ENCODE data around the gene PPP1R14B. TPM values are rescaled to one million over a fixed set of nuclear protein-coding genes. Genes with fewer than 3 reads are reported as not detected.

Gene PPP1R14B
- total RNA-seq, 2 experiments from 2014 or later, result 178 to 197 TPM

GRCh38 chr11:64258356-64258755 lies 11.6 kb upstream of the PPP1R14B start:
- POLR2A ChIA-PET, result interaction anchor here (0.6 to 1.5 kb wide), 3 partner anchors 11 to 34 kb away, joined by 3 to 8 read pairs (median 3); no protein-coding TSS in a partner anchor
- DNase-seq (no peak), ATAC-seq (no peak)
- CTCF ChIA-PET, result interaction anchor here (1.2 kb wide), 1 partner anchor 12 kb away, joined by 4 read pairs; no protein-coding TSS in a partner anchor
- Mint-ChIP-seq H3K36me3 (ENCODE audit: low read depth) (peaks cover 21% of the 10 kb centered on the region), H3K27ac (no peak overlapping the region), H3K4me1 (ENCODE audit: low read depth) (peaks cover 15% of the 10 kb centered on the region), H3K4me3 (no peak overlapping the region), H3K27me3 (ENCODE audit: low read depth) (no peaks in the 10 kb centered on the region), H3K9me3 (ENCODE audit: insufficient read depth) (no peaks in the 10 kb centered on the region)

- Mint-ChIP-seq H3K4me1 (ENCODE audit: low read depth) (peaks cover 28% of the 10 kb centered on the region), H3K9me3 (ENCODE audit: insufficient read depth) (no peaks in the 10 kb centered on the region), H3K27me3 (ENCODE audit: low read depth) (no peaks in the 10 kb centered on the region), H3K27ac (no peak overlapping the region), H3K4me3 (no peak overlapping the region), H3K36me3 (ENCODE audit: low read depth) (peaks cover 15% of the 10 kb centered on the region)
- ChIA-PET CTCF (interaction anchor here (1.3 kb wide), 1 partner anchor 13 kb away, joined by 4 read pairs; no protein-coding TSS in a partner anchor), POLR2A (interaction anchor here (0.7 to 1.0 kb wide), 2 partner anchors 13 to 30 kb away, joined by 3 to 4 read pairs; partner anchors contain the start of genes NUDT22 and TRPT1)
- no peak for DNase-seq
- no peak for ATAC-seq
Measured at GRCh38 chr11:64256300-64256699, 9.6 kb upstream of the PPP1R14B start.

GRCh38 chr11:64255135-64256128 lies 8.7 kb upstream of the PPP1R14B start:
- Mint-ChIP-seq H3K4me1 (ENCODE audit: low read depth) (peaks cover 35% of the 10 kb centered on the region), H3K27ac (no peak overlapping the region), H3K36me3 (ENCODE audit: low read depth) (peaks cover 15% of the 10 kb centered on the region), H3K27me3 (ENCODE audit: low read depth) (no peaks in the 10 kb centered on the region), H3K4me3 (no peak overlapping the region), H3K9me3 (ENCODE audit: insufficient read depth) (no peaks in the 10 kb centered on the region)
- POLR2A ChIA-PET, result interaction anchor here (0.7 to 1.2 kb wide), 3 partner anchors 14 to 29 kb away, joined by 3 to 5 read pairs (median 3); partner anchors contain the start of genes NUDT22 and TRPT1
- DNase-seq (no peak), ATAC-seq (no peak)
- CTCF ChIA-PET, result interaction anchor here (0.6 to 1.9 kb wide), 4 partner anchors 9 to 27 kb away, joined by 3 to 4 read pairs (median 4); partner anchors contain the start of gene PPP1R14B

GRCh38 chr11:64254326-64254725 lies 7.6 kb upstream of the PPP1R14B start:
- no peak for ATAC-seq
- H3K4me1 Mint-ChIP-seq (ENCODE audit: low read depth), result peaks cover 36% of the 10 kb centered on the region
- no peaks in the 10 kb centered on the region for H3K27me3 Mint-ChIP-seq (ENCODE audit: low read depth)
- no peak for DNase-seq
- H3K27ac Mint-ChIP-seq, result no peak overlapping the region
- POLR2A ChIA-PET, result interaction anchor here (0.7 to 1.2 kb wide), 2 partner anchors 15 kb away, joined by 3 to 5 read pairs; no protein-coding TSS in a partner anchor
- H3K4me3 Mint-ChIP-seq, result no peak overlapping the region
- H3K9me3 Mint-ChIP-seq (ENCODE audit: insufficient read depth), result no peaks in the 10 kb centered on the region
- H3K36me3 Mint-ChIP-seq (ENCODE audit: low read depth), result peaks cover 8% of the 10 kb centered on the region
- CTCF ChIA-PET, result interaction anchor here (1.5 to 1.9 kb wide), 2 partner anchors 10 to 28 kb away, joined by 3 to 4 read pairs; no protein-coding TSS in a partner anchor

GRCh38 chr11:64253481-64253880 lies 6.7 kb upstream of the PPP1R14B start:
- ChIA-PET CTCF (interaction anchor here (1.5 to 1.9 kb wide), 2 partner anchors 9 to 29 kb away, joined by 3 to 4 read pairs; no protein-coding TSS in a partner anchor), POLR2A (interaction anchor here (0.7 kb wide), 1 partner anchor 15 kb away, joined by 3 read pairs; no protein-coding TSS in a partner anchor)
- H3K4me3 Mint-ChIP-seq, result peak overlapping the region; percentile 18
- peaks cover 7% of the 10 kb centered on the region for H3K36me3 Mint-ChIP-seq (ENCODE audit: low read depth)
- H3K27ac Mint-ChIP-seq, result no peak overlapping the region
- no peaks in the 10 kb centered on the region for H3K9me3 Mint-ChIP-seq (ENCODE audit: insufficient read depth)
- ATAC-seq (no peak), DNase-seq (no peak)
- H3K27me3 Mint-ChIP-seq (ENCODE audit: low read depth), result no peaks in the 10 kb centered on the region
- peaks cover 33% of the 10 kb centered on the region for H3K4me1 Mint-ChIP-seq (ENCODE audit: low read depth)

GRCh38 chr11:64253043-64253442 lies 6.3 kb upstream of the PPP1R14B start:
- Mint-ChIP-seq H3K27me3 (ENCODE audit: low read depth) (no peaks in the 10 kb centered on the region), H3K36me3 (ENCODE audit: low read depth) (peaks cover 7% of the 10 kb centered on the region), H3K27ac (no peak overlapping the region), H3K4me3 (peak overlapping the region; percentile 18), H3K4me1 (ENCODE audit: low read depth) (peaks cover 36% of the 10 kb centered on the region), H3K9me3 (ENCODE audit: insufficient read depth) (no peaks in the 10 kb centered on the region)
- ATAC-seq, result no peak
- ChIA-PET CTCF (interaction anchor here (3.7 kb wide), 2 partner anchors 15 to 48 kb away, joined by 23 to 63 read pairs; partner anchors contain the start of gene CATSPERZ), POLR2A (interaction anchor here (2.4 kb wide), 1 partner anchor 46 kb away, joined by 9 read pairs; the partner anchor contains the start of gene FERMT3)
- DNase-seq, result no peak

GRCh38 chr11:64252003-64252872 lies 5.5 kb upstream of the PPP1R14B start:
- ATAC-seq (peak; percentile 15), DNase-seq (peak; percentile 42)
- Mint-ChIP-seq H3K27ac (peak overlapping the region; percentile 48), H3K9me3 (ENCODE audit: insufficient read depth) (no peaks in the 10 kb centered on the region), H3K36me3 (ENCODE audit: low read depth) (peaks cover 4% of the 10 kb centered on the region), H3K4me3 (peak overlapping the region; percentile 89), H3K4me1 (ENCODE audit: low read depth) (peaks cover 41% of the 10 kb centered on the region), H3K27me3 (ENCODE audit: low read depth) (no peaks in the 10 kb centered on the region)
- ChIA-PET POLR2A (interaction anchor here (0.5 to 2.4 kb wide), 6 partner anchors 9 to 67 kb away, joined by 3 to 18 read pairs (median 4); partner anchors contain the start of genes FERMT3 and STIP1), CTCF (interaction anchor here (0.6 to 3.7 kb wide), 8 partner anchors 10 to 67 kb away, joined by 3 to 63 read pairs (median 8); partner anchors contain the start of genes CATSPERZ and FKBP2)

- peak overlapping the region; percentile 89 for H3K4me3 Mint-ChIP-seq
- peaks cover 4% of the 10 kb centered on the region for H3K36me3 Mint-ChIP-seq (ENCODE audit: low read depth)
- POLR2A ChIA-PET, result interaction anchor here (0.5 to 2.4 kb wide), 6 partner anchors 10 to 66 kb away, joined by 3 to 18 read pairs (median 4); partner anchors contain the start of genes FERMT3 and STIP1
Measured at GRCh38 chr11:64251753-64252002, 4.9 kb upstream of the PPP1R14B start.

GRCh38 chr11:64251016-64251752 lies 4.4 kb upstream of the PPP1R14B start, which contains the start of gene PLCB3:
Gene PLCB3, plus strand, starts transcription at chr11:64251530. Its CDS starts 120 bp downstream, at chr11:64251650.
- Mint-ChIP-seq H3K27me3 (ENCODE audit: low read depth) (no peaks in the 10 kb centered on the region), H3K27ac (peak within 1 kb of the TSS; percentile 73), H3K4me1 (ENCODE audit: low read depth) (peaks cover 44% of the 10 kb centered on the region), H3K9me3 (ENCODE audit: insufficient read depth) (no peaks in the 10 kb centered on the region), H3K36me3 (ENCODE audit: low read depth) (peaks cover under 1% of the 10 kb centered on the region), H3K4me3 (peak within 1 kb of the TSS; percentile 89)
- DNase-seq, result peak; percentile 67
- ATAC-seq, result peak; percentile 71
- ChIA-PET CTCF (interaction anchor here (0.6 to 3.7 kb wide), 15 partner anchors 9 to 80 kb away, joined by 3 to 63 read pairs (median 5); partner anchors contain the start of genes CATSPERZ, DNAJC4, FKBP2 and STIP1), POLR2A (interaction anchor here (0.6 to 2.4 kb wide), 6 partner anchors 10 to 66 kb away, joined by 3 to 18 read pairs (median 6); partner anchors contain the start of genes BAD, FERMT3 and STIP1)

More at GRCh38 chr11:64251753-64252002, 4.9 kb upstream of the PPP1R14B start:
- H3K27ac Mint-ChIP-seq, result peak overlapping the region; percentile 48
- no peaks in the 10 kb centered on the region for H3K9me3 Mint-ChIP-seq (ENCODE audit: insufficient read depth)
- ATAC-seq (no peak), DNase-seq (no peak)
- CTCF ChIA-PET, result interaction anchor here (0.6 to 3.7 kb wide), 8 partner anchors 10 to 66 kb away, joined by 3 to 63 read pairs (median 8); partner anchors contain the start of genes CATSPERZ and FKBP2
- peaks cover 44% of the 10 kb centered on the region for H3K4me1 Mint-ChIP-seq (ENCODE audit: low read depth)
- H3K27me3 Mint-ChIP-seq (ENCODE audit: low read depth), result no peaks in the 10 kb centered on the region
